HG03064 (cell line): ENCODE measurements around the gene CATSPERE.

Experiments used
- ATAC-seq: cut with Tn5 transposase; IDR thresholded peaks from one replicate; pipeline ENCODE4 v1.9.1; 2021; ENCODE audit warnings: low read depth; ENCODE audit not compliant: unreplicated experiment

CATSPERE gene

GRCh38 chr1:244461245-244462071 is at the start of gene CATSPERE:
Gene CATSPERE (plus strand): TSS chr1:244461273. CDS start chr1:244461430, 157 bp downstream.
- peak; percentile 98 for ATAC-seq

GRCh38 chr1:244412176-244412575 is 48.9 kb upstream of the CATSPERE start:
- ATAC-seq = no peak

- no peak for ATAC-seq
These were observed 47.3 kb upstream of the CATSPERE start for GRCh38 chr1:244413736-244414135.

GRCh38 chr1:244414543-244414942 is 46.5 kb upstream of the CATSPERE start:
- no peak for ATAC-seq

- no peak for ATAC-seq
These were observed 42.0 kb upstream of the CATSPERE start for GRCh38 chr1:244419024-244419423.

GRCh38 chr1:244422174-244422573 is 38.9 kb upstream of the CATSPERE start:
- no peak for ATAC-seq

- no peak for ATAC-seq
These were observed 36.3 kb upstream of the CATSPERE start for GRCh38 chr1:244424649-244425334.

GRCh38 chr1:244427647-244428046 is 33.4 kb upstream of the CATSPERE start:
- no peak for ATAC-seq

- ATAC-seq = no peak
These were observed 31.3 kb upstream of the CATSPERE start for GRCh38 chr1:244429818-244430217.

- ATAC-seq = no peak
These were observed 29.9 kb upstream of the CATSPERE start for GRCh38 chr1:244431166-244431565.

- no peak for ATAC-seq
These were observed 25.4 kb upstream of the CATSPERE start for GRCh38 chr1:244435562-244436205.

GRCh38 chr1:244436336-244437085 is 24.6 kb upstream of the CATSPERE start:
- ATAC-seq = no peak

- no peak for ATAC-seq
These were observed 24.0 kb upstream of the CATSPERE start for GRCh38 chr1:244437086-244437468.

GRCh38 chr1:244439391-244440032 is 21.6 kb upstream of the CATSPERE start:
- ATAC-seq = no peak

- no peak for ATAC-seq
These were observed 18.2 kb upstream of the CATSPERE start for GRCh38 chr1:244442850-244443249.

- no peak for ATAC-seq
These were observed 16.2 kb upstream of the CATSPERE start for GRCh38 chr1:244444854-244445253.

GRCh38 chr1:244445320-244446181 is 15.5 kb upstream of the CATSPERE start:
- no peak for ATAC-seq

GRCh38 chr1:244447024-244447423 is 14.0 kb upstream of the CATSPERE start:
- ATAC-seq = no peak

- no peak for ATAC-seq
These were observed 13.5 kb upstream of the CATSPERE start for GRCh38 chr1:244447552-244447951.
